HG02884 (cell line): Measurements from ENCODE around the gene DOCK10.

Experiments used
- ATAC-seq: cut with Tn5 transposase; IDR thresholded peaks from one replicate; pipeline ENCODE4 v1.9.1; 2021; ENCODE audit warnings: mild to moderate bottlenecking, moderate library complexity; ENCODE audit not compliant: unreplicated experiment

DOCK10 gene

DNA sequence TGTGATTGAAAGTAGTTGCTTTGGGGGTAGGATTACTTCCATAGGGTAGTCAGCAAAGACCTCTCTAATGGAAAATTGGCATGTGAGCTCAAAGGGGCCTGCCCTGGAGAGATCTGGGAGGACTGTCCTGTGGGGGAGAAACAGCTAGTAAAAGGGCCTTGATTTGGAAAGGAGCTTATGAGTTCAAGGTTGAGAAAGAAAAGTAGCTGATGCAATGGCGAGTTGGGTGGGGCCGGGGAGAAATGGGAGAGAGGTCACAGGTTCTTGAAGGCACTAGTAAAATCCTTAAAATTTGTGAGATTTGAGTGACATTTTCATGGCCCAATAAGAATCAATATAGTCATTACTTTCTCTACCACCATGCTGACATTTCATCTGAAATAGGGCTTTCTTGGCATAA lies 244.1 kb downstream of the DOCK10 start:
- ATAC-seq, result no peak

DNA sequence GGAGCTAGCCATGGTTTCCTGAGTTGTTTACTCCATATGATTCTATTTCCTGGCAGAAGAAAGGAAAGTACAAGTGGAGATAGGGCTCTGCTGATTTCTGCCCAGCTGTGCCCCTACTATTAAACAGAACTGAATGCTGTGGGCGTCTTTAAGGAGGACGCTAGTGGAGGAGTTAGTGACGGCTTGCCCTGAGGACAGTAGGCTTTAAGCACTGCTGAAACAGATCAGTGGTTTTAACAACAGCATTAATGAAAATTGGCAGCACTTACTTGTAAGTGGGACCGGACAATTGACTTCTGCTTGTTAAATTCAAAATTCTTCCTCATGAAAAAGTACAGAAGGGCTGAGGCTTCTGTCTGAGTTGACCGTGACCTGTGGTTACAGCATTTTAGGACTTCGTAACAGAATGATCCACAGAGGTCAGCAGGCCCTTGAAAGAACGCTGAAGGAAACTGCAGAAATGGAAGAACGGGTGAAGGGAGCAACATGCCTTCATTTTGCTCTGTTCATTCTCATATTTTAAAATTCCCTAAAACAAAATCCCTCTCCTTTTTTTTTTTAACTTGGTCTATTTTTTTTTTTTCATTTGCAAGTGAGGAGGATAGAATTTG lies 245.5 kb downstream of the DOCK10 start:
- no peak for ATAC-seq

DNA sequence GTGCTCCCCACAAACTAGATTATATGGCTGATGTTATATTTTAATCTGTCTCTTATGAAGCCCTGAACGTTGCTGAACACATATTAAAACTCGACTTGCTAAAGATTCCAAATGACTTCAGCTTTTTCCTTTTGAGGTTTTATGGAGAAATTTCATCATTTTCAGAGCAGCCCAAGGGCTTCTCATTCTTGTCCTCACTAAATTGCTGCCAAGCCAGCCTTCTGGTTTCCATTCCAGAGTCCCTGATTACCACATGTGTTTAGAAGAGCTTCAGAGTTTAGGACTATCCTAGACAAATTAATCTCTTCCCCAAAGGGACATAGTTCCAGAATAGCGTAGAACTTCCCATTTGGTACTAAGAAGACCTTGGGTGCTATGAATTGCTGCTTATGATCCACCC lies 248.3 kb downstream of the DOCK10 start:
- no peak for ATAC-seq

DNA sequence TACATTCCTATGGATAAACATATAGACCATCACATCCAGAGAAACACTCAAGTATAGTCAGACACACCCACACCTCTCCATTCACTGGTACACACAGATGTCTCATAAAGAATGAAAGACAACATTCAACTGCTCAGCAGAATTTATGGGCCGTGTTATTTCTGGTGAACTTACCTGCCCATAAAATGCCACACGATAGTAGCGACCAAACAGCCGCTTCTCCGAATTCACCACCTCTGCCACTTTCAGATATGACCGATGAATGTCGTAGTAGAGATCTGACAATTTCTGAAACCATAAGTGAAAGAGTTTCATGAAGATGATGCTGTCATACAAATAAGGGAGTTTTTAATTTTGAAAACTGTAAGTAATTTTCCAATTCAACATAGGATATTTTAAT lies 255.4 kb downstream of the DOCK10 start:
- ATAC-seq, result no peak

GRCh38 chr2:224781400-224781799 lies 260.9 kb downstream of the DOCK10 start:
- ATAC-seq, result no peak

DNA sequence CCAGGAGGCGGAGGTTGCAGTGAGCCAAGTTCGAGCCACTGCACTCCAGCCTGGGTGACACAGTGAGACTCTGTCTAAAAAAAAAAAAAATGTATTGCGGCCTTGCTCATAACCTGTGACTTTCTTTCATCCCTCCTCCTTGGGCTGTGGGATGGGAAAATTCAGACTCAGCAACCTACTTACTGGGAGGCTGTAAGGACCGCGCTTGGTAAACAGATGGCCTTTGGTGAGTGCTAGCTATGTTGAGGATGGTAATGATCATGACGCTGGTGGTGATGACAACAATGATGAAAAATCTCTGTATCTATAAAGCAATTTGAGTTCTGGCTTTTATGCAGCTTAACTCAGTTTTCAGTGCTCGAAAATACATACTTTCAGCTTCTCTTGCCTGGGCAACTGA lies 261.4 kb downstream of the DOCK10 start:
- no peak for ATAC-seq

DNA sequence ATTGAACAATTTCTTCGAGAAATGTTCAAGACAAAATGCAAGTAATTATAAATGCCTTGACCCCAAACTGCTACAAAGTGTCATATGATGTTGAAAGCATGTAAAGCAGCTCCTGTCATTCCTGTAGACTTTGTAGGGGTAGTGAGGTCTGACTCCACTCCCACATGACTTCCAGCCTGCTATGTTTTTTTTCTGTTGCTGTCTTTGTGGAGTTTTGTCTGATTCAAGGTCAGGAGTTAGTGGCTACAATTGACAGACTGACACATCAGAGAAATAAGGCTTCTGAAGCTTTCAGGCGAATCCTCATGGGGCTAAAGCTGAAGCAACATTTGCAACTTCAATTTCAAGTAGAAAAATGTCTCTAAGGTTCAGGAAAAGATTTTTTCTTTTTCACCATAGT lies 262.2 kb downstream of the DOCK10 start:
- no peak for ATAC-seq

- ATAC-seq, result peak; percentile 58
Observed at GRCh38 chr2:224778474-224778877, 263.8 kb downstream of the DOCK10 start.

DNA sequence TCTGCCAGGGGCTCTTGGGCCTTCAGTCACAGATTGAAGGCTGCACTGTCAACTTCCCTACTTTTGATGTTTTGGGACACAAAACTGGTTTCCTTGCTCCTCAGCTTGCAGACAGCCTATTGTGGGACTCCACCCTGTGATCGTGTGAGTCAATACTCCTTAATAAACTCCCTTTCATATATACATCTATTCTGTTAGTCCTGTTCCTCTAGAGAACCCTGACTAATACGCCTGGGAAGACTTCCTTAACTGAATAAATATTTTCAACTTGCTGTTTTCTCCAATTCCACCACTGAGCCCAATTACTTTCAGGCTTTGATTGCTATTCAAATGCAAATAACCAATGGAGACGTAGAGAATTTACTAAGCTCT lies 264.7 kb downstream of the DOCK10 start:
- ATAC-seq, result no peak

DNA sequence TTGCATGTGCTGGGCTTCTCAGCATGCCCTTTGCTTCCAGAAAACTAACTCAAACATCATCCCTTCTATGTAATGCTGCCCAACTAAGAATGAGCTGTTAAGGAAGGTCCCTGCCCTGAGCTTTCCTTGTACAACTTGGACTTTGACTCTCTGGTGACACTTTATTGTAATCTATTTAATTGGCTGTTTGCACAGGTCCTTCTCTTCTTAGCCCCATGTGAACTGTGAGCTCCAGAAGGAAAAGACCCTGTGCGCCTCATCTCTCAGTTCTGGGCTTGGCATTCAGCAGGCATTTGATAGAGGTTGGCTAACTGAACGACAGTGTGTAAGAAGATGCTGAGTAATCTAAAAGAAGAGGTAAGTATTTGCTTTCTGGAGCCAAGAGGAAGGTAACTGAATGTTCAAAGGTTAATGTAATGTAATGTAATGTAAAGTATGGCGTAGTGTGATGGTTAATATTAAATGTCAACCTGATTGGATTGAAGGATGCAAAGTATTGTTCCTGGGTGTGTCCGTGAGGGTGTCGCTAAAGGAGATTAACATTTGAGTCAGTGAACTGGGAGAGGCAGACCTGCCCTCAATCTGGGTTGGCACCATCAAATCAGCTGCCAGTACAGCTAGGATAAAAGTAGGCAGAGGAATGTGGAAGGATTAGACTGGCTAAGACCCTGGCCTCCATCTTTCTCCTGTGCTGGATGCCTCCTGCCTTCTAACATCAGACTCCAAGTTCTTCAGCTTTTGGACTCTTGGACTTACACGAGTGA lies 265.3 kb downstream of the DOCK10 start:
- no peak for ATAC-seq

DNA sequence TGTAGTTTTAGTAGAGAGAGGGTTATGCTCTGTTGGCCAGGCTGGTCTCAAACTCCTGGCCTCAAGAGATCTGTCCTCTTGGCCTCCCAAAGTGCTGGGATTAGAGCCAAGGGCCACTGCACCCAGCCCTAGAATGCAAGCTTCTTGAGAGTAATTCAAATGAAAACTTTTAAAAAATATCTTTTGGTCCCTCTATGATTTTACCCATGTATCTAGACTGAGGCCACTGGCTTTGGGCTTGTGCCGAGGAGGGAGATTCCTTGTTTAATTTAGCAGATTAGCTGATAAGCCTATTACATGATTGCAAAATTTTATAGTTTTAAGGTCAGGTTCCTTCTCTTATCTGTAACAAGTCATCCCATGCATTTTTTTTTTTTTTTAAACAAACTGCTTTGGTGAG lies 266.6 kb downstream of the DOCK10 start:
- ATAC-seq, result no peak

GRCh38 chr2:224774735-224775134 lies 267.5 kb downstream of the DOCK10 start:
- no peak for ATAC-seq

- ATAC-seq, result no peak
Observed at GRCh38 chr2:224772494-224772893, 269.8 kb downstream of the DOCK10 start.

GRCh38 chr2:224769489-224769888 lies 272.8 kb downstream of the DOCK10 start:
- ATAC-seq, result peak; percentile 46

- peak; percentile 67 for ATAC-seq
Observed at GRCh38 chr2:224764565-224765236, 277.6 kb downstream of the DOCK10 start.

DNA sequence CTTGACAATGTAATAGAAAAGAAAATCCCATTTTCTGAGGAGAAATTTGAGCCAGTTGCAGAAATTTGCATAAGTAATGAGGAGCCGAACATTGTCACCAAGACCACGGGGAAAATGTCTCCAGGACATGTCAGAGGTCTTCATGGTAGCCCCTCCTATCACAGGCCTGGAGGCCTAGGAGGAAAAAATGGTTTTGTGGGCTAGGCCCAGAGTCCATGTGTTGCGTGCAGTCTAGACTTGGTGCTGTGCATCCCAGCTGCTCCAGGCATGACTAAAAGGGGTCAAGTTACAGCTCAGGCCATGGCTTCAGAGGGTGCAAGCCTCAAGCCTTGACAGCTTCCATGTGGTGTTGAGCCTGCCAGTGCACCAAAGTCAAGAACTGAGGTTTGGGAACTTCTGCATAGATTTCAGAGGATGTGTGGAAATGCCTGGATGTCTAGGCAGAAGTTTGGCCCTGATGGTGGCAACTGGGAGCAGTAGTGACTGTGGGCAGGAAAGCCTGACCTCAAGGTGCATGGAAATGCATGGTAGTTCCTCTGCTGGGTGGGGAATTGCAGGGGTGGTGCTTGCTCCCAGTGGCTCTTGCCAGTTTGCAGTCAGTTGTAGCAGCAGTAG lies 284.2 kb downstream of the DOCK10 start:
- no peak for ATAC-seq

DNA sequence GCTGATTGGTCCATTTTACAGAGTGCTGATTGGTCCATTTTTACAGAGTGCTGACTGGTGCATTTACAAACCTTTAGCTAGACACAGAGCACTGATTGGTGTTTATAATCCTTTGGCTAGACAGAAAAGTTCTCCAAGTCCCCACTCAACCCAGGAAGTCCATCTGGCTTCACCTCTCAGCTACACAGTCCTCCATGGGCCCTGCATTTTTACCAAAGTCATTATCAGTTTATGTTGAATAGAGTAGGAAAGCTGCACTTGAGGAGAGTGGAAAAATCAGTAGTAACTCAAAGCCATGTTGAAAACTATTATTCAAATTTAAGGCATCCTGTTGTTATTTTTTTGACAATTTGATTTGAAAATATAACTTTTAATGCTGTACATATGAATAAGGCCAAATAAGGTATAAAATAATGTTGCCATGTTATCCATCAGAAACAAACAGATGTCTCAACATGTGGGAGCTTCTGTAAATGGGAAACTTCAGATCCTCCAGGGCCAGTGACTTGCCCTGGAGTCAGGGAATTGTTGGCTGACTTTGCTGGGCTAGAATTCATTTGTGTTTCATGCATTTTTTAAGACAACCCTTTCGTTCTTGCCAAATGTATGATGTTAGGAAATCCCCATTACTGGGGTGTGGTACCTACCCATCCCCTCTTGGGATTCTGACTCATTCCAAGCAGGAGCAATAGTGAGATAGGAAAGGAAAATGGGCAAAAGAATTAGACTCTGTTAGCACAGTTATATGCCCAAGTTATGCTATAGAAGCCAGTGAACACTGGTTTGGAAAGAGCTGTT lies 288.3 kb downstream of the DOCK10 start:
- no peak for ATAC-seq

DNA sequence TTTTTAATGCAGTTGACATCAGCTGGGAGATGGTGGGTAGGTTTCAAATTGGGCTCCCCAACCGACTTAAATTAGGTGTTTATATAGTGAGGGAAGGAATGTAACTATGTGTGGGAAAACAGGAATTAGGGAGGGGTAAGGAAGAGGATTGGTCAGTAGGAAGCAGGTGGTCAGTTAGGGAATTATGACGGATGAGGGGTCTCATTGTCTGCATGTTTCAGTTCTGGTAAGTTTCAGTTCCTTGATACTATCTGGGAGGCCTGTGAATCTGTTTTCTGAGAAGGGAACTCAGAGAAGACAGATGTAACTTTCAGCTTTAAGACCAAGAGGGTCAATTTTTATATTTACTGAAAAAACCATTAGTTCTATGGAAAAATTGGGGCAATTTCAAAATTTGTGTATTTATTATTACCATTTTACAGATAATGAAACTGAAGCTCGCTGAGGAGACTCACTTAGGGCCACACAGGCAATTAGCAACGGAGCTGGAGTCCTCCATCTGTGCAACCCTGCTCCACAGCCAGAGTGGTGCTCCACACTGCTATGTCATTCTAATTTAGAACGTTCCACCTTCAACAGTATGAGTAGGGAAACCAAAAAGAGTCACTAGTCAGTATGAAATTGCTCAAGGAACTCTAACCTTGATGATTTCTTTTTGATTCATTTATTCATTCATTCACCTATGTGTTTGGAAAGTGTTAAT lies 290.1 kb downstream of the DOCK10 start:
- peak; percentile 61 for ATAC-seq

GRCh38 chr2:224749136-224749535 lies 293.1 kb downstream of the DOCK10 start:
- ATAC-seq, result no peak

DNA sequence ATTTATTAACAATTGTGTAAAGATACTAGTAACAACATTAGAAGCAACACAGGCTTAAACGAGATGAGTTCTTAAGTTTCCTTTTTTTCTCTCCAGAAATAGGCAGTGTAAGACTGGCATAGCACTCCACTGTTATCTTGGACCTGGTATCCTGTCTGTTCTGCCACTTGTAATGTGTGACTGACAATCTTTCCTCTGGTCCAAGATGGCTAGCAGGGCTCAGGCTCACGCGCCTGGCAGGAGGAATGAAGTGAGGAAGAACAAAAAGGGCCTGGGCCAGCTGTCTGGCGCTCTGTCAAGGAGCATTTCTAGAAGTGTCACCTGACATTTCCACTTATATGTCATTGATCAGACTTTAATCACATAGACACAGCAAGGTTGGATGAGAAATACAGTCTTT lies 294.5 kb downstream of the DOCK10 start:
- no peak for ATAC-seq
